ENCODE measurements around the gene GLI1. TPM values are rescaled to one million over a fixed set of nuclear protein-coding genes. Genes with fewer than 3 reads are reported as not detected.
A peak's percentile ranks its signal among the peaks of the same experiment; 100 is the strongest.

GLI1 gene
- total and polyA plus RNA-seq, 2 of the 13 experiments (the other 11 are each of a cell fraction or from before 2014, with no cell fraction given) = 0.09 to 0.20 TPM

DNA sequence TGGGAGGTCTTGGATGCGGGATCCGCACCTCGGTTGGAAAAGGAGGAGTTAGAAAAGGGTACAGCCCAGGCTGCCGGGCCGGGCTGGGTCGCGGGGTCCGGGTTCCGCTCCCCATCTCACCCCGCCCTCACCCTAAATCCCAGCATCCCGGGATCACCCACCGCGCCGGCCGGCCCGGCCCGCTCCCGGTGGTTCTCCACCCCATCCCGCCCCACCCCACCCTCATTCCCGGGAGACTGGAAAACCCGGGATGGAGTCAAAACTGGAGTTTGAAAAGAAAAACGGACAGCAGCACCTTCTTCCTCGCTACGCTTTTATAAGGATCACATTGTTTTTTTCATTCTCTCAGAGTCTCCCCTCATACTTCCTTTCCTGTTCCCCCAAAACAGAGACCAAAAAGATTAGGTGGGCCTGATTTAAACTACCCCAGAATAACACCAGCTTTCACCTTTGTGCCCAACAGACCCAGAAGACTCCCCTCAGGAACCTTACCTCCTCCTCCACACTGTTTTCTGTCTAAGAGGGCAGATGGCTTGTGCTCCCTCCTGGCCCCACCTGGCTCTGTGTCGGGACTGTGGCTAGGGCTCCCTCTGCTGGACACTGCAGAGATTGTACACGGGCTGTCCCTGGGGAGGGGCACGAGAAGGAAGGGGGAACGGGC lies 2.8 kb downstream of the GLI1 start (continued):
- TF ChIP-seq KIAA2018 (CRISPR knock-in tag; IDR thresholded peaks at IDR 0.05; ENCODE audit: borderline replicate concordance) = no peak
- TF ChIP-seq, protein P1, sequence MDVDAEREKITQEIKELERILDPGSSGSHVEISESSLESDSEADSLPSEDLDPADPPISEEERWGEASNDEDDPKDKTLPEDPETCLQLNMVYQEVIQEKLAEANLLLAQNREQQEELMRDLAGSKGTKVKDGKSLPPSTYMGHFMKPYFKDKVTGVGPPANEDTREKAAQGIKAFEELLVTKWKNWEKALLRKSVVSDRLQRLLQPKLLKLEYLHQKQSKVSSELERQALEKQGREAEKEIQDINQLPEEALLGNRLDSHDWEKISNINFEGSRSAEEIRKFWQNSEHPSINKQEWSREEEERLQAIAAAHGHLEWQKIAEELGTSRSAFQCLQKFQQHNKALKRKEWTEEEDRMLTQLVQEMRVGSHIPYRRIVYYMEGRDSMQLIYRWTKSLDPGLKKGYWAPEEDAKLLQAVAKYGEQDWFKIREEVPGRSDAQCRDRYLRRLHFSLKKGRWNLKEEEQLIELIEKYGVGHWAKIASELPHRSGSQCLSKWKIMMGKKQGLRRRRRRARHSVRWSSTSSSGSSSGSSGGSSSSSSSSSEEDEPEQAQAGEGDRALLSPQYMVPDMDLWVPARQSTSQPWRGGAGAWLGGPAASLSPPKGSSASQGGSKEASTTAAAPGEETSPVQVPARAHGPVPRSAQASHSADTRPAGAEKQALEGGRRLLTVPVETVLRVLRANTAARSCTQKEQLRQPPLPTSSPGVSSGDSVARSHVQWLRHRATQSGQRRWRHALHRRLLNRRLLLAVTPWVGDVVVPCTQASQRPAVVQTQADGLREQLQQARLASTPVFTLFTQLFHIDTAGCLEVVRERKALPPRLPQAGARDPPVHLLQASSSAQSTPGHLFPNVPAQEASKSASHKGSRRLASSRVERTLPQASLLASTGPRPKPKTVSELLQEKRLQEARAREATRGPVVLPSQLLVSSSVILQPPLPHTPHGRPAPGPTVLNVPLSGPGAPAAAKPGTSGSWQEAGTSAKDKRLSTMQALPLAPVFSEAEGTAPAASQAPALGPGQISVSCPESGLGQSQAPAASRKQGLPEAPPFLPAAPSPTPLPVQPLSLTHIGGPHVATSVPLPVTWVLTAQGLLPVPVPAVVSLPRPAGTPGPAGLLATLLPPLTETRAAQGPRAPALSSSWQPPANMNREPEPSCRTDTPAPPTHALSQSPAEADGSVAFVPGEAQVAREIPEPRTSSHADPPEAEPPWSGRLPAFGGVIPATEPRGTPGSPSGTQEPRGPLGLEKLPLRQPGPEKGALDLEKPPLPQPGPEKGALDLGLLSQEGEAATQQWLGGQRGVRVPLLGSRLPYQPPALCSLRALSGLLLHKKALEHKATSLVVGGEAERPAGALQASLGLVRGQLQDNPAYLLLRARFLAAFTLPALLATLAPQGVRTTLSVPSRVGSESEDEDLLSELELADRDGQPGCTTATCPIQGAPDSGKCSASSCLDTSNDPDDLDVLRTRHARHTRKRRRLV (CRISPR knock-in tag; IDR thresholded peaks at IDR 0.05) = no peak
- TF ChIP-seq NR2F6 (IDR thresholded peaks at IDR 0.05) = no peak
- TF ChIP-seq NR2F6 (CRISPR knock-in tag; IDR thresholded peaks at IDR 0.05) = peak; percentile 37; the same call in 1 of the 2 replicates
- peak; percentile 46; the same call in 1 of the 2 replicates for TF ChIP-seq BORCS8-MEF2B (CRISPR knock-in tag; IDR thresholded peaks at IDR 0.05)
- TF ChIP-seq HIVEP1 (CRISPR knock-in tag; IDR thresholded peaks at IDR 0.05) = 0 out of 2 replicates have a peak, but pooled peaks have one; percentile 20
- no peak for TF ChIP-seq GFI1 (CRISPR knock-in tag; IDR thresholded peaks at IDR 0.05; ENCODE audit: borderline replicate concordance)
- TF ChIP-seq, protein P2, sequence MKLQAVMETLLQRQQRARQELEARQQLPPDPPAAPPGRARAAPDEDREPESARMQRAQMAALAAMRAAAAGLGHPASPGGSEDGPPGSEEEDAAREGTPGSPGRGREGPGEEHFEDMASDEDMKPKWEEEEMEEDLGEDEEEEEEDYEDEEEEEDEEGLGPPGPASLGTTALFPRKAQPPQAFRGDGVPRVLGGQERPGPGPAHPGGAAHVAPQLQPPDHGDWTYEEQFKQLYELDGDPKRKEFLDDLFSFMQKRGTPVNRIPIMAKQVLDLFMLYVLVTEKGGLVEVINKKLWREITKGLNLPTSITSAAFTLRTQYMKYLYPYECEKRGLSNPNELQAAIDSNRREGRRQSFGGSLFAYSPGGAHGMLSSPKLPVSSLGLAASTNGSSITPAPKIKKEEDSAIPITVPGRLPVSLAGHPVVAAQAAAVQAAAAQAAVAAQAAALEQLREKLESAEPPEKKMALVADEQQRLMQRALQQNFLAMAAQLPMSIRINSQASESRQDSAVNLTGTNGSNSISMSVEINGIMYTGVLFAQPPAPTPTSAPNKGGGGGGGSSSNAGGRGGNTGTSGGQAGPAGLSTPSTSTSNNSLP (IDR thresholded peaks at IDR 0.05; ENCODE audit: low read depth, low read length) = peak; percentile 24; the same call in 1 of the 2 replicates
- TF ChIP-seq RAD21 (CRISPR knock-in tag; IDR thresholded peaks at IDR 0.05) = peak; percentile 76; the same call in 1 of the 2 replicates

Measured in HepG2 (cell line).